T-helper 1 cell treated with Interleukin-12 subunit alpha and Interleukin-12 subunit beta and Interleukin-4 antibody, amounts not matched to agents 30 μg/mL and 1 μg/mL, for 36 hours (primary cell): Measurements from ENCODE around the gene PLEKHN1.

Experiments used
- H3K27ac Mint-ChIP-seq: one replicate; pipeline ENCODE4 v1.8.0; 2021; ENCODE audit warnings: mild to moderate bottlenecking, mixed read lengths
- H3K27me3 Mint-ChIP-seq: one replicate; pipeline ENCODE4 v1.8.0; 2021; ENCODE audit warnings: low read depth, mixed read lengths
- H3K36me3 Mint-ChIP-seq: one replicate; pipeline ENCODE4 v1.8.0; 2021; ENCODE audit warnings: low read depth, mixed read lengths
- H3K4me1 Mint-ChIP-seq: one replicate; pipeline ENCODE4 v1.8.0; 2021; ENCODE audit warnings: low read depth, mixed read lengths
- H3K4me3 Mint-ChIP-seq: one replicate; pipeline ENCODE4 v1.8.0; 2021; ENCODE audit warnings: mild to moderate bottlenecking, moderate library complexity, mixed read lengths
- H3K9me3 Mint-ChIP-seq: one replicate; pipeline ENCODE4 v1.8.0; 2021; ENCODE audit warnings: mixed read lengths

The PLEKHN1 gene

DNA sequence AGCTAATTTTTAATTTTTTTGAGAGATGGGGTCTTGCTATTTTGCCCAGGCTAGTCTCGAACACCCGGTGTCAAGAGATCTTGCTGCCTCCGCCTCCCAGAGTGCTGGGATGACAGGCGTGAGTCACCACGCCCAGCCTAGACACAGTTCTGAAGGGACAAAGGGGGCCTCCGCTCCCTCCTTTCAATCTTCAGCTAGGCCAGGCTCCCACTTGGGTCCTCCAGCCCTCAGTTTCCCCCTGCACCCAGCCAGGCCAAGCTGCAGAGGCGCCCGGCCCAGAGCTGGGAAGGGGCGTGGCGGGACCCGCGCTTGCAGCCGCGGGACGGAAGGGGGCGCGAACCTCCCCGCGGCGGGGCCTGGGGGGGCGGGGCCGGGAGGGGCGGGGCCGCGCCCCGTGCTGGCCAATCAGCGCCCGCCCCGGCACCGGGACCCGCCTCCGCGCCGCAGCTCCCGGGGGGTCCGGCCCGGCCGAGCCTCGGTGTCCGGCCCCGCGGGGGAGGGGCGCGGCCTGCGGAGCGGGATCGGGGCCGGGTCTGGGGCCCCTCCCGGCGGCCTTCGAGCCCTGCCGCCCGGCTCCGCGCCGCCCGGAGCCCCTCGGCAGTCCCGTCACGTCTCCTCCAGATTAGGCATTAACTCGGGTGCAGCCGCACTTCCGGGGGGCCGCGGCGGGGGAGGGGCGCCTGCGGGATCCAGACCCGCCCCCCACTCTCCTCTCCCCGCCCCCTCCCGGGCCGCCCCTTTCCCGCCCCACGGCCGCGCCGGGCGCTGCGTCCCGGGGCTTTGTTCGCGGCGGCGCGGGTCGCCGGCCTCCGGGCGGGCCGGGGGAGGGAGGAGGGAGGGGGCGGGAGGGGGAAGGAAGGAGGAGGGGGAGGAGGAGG is 53.1 kb downstream of the PLEKHN1 start:
- Mint-ChIP-seq H3K36me3 (peaks cover 7% of the 10 kb centered on the region), H3K27ac (peak overlapping the region; percentile 20), H3K9me3 (no peaks in the 10 kb centered on the region), H3K27me3 (peaks cover 10% of the 10 kb centered on the region), H3K4me3 (peak overlapping the region; percentile 59), H3K4me1 (peaks cover 16% of the 10 kb centered on the region)

DNA sequence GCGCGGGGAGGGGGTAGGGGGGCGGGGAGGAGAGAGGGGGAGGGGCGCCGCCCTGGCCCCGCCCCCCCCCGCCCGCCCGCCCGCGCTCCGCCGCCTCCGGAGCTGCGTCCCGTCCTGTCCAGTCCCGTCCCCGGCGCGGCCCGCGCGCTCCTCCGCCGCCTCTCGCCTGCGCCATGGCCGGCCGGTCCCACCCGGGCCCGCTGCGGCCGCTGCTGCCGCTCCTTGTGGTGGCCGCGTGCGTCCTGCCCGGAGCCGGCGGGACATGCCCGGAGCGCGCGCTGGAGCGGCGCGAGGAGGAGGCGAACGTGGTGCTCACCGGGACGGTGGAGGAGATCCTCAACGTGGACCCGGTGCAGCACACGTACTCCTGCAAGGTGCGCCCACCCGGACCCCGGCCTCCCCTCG is 53.7 kb downstream of the PLEKHN1 start, which contains the start of gene AGRN:
AGRN (plus strand) TSS at position 121 of the 405 bp plus-strand sequence; CDS start at position 174, 53 bp downstream.
- Mint-ChIP-seq H3K36me3 (peaks cover 7% of the 10 kb centered on the region), H3K27ac (peak within 1 kb of the TSS; percentile 20), H3K9me3 (no peaks in the 10 kb centered on the region), H3K4me1 (peaks cover 13% of the 10 kb centered on the region), H3K4me3 (peak within 1 kb of the TSS; percentile 60), H3K27me3 (peaks cover 10% of the 10 kb centered on the region)

DNA sequence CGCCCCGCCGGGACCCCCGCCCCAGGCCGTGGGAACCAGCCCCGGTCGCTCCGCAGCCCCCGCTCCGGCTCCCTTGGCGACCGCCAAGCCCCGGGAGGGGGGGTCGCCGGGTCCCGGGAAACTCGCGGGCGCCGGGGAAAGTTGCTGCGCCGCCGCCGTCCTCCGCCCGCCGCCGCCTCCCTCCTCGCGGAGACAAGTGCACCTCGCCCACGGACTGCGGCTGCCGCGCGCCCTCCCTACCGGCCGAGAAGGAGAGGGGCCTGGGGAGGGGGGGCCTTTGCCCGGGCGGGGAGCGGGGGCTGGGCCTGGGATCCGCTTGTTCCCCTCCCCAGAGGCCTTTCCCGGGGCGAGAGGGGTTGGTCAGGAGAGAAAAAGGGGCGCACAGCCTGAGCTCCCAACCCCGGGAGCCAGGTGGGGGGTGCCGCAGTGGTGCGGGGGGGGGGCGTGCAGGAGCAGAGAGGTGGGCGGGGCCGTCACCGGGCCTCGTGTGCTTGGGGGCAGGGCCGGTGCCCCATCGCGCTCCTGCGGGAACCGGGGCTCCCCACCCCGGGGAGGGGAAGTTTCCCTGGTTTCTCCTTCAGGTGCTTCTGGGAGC is 54.2 kb downstream of the PLEKHN1 start:
- Mint-ChIP-seq H3K27me3 (peaks cover 10% of the 10 kb centered on the region), H3K9me3 (no peaks in the 10 kb centered on the region), H3K4me1 (peaks cover 10% of the 10 kb centered on the region), H3K36me3 (peaks cover 6% of the 10 kb centered on the region), H3K27ac (no peak overlapping the region), H3K4me3 (peak overlapping the region; percentile 60)

DNA sequence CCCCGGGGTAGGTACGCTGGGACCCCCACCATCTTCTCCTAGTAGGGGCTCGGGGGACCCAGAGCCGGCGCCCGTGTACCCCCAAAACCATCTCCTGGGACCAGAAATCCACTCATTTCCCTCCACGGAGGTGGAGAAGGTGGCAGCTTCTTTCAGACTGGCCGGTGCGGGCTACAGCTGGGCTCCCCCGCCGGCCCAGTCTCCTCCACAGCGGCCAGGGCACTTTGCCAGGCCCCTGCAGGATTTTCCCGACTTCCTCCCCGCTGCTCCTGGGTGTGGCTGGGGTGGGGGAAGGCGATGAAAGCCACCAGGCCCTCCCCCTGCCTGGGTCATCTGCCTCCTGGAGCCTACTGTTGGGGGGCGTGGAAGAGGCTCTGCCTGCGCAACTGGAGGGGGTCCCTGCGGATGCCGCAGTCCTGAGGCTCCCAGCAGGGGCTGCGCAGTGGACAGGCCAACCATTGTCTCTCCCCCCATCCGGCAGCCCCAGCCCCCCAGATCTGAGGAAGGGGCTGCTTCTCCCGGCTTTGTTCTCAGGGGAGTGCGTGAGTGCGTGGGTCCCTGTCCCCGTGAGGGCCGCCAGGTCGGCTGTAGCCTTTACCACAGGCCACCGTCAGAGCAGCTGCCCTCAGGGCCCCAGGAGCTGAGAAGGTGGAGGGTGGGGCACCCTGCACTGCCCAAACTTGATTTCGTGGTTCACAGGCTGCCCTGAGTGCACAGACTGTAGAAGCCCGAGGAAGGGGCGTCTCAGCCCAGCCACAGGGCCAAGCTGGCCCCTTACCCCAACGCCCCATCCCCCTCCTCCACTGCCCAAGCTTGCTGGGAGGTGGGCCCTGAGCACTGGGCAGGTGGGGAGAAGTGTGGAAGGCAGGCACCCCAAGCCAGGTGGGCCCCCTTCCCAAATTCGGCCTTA is 55.0 kb downstream of the PLEKHN1 start:
- Mint-ChIP-seq H3K9me3 (no peaks in the 10 kb centered on the region), H3K4me3 (peak overlapping the region; percentile 60), H3K4me1 (peaks cover 10% of the 10 kb centered on the region), H3K27ac (no peak overlapping the region), H3K36me3 (peaks cover 6% of the 10 kb centered on the region), H3K27me3 (peaks cover 10% of the 10 kb centered on the region)

DNA sequence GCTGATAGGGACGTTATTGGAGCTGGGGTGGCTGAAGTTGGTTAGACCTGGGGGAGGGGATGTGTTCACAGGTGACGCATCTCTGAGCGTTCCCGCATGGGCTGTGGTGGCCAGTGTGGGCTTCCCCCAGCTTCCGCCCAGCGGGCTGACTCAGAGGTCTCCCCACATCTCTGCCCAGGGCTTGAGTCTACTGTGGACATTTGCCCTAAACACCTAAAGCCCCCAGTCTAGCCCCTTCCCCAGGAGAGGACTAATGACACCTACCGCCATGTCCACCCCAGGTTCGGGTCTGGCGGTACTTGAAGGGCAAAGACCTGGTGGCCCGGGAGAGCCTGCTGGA is 55.6 kb downstream of the PLEKHN1 start:
- Mint-ChIP-seq H3K27me3 (peaks cover 10% of the 10 kb centered on the region), H3K36me3 (peaks cover 6% of the 10 kb centered on the region), H3K27ac (no peak overlapping the region), H3K4me1 (peaks cover 10% of the 10 kb centered on the region), H3K4me3 (no peak overlapping the region), H3K9me3 (no peaks in the 10 kb centered on the region)

DNA sequence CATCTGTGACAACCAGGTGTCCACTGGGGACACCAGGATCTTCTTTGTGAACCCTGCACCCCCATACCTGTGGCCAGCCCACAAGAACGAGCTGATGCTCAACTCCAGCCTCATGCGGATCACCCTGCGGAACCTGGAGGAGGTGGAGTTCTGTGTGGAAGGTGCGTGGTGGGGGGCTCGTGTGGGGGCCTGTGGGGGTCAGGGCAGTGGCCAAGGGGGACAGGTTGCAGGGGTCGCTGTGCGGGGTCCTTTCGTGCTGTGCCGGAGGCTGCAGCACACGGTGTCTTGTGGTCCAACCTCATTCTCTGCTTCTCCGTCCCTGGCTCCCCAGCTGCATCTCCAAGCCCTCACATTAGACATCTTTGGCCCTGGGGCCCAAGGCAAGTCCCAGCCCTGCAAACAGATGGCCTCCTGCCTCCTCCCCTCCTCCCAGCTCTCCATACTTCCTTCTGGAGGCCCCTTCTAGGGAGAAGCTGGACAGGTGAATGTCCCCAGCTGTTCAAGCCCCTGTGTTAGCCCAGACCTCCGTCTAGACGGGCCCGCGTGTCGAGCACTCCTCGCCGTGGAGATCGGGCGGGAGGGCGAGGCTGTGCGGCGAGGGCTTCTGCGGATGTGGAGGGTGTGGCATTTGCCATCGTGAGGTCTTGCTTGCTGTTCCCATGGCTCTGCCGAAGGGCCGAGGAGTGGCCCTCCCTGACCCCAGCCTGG is 56.2 kb downstream of the PLEKHN1 start:
- H3K9me3 Mint-ChIP-seq: no peaks in the 10 kb centered on the region
- peaks cover 10% of the 10 kb centered on the region for H3K27me3 Mint-ChIP-seq
- H3K4me1 Mint-ChIP-seq: peaks cover 5% of the 10 kb centered on the region
- H3K4me3 Mint-ChIP-seq: peak overlapping the region; percentile 51
- H3K27ac Mint-ChIP-seq: no peak overlapping the region
- peaks cover under 1% of the 10 kb centered on the region for H3K36me3 Mint-ChIP-seq

DNA sequence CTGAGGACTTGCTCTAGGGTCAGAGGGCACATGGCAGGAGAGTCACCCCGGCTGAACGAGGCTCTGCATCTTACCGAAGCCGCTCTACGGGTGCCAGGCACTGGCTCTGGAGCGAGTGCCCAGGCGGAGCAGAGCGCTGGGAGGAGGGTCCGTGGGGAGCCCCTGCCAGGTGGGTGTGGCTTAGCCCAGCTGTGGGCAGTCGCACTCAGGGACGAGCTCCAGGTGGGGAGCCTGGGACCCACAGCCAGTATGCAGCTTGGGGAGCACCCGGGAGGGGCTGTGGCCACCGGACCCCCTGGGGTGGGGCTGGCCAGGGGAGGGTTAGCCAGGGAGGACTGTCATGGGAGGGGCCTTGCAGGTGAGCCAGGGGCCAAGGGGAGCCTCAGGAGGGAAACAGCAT is 57.4 kb downstream of the PLEKHN1 start:
- Mint-ChIP-seq H3K4me3 (no peak overlapping the region), H3K27ac (no peak overlapping the region), H3K36me3 (no peaks in the 10 kb centered on the region), H3K4me1 (peaks cover 4% of the 10 kb centered on the region), H3K9me3 (no peaks in the 10 kb centered on the region), H3K27me3 (peaks cover 10% of the 10 kb centered on the region)

DNA sequence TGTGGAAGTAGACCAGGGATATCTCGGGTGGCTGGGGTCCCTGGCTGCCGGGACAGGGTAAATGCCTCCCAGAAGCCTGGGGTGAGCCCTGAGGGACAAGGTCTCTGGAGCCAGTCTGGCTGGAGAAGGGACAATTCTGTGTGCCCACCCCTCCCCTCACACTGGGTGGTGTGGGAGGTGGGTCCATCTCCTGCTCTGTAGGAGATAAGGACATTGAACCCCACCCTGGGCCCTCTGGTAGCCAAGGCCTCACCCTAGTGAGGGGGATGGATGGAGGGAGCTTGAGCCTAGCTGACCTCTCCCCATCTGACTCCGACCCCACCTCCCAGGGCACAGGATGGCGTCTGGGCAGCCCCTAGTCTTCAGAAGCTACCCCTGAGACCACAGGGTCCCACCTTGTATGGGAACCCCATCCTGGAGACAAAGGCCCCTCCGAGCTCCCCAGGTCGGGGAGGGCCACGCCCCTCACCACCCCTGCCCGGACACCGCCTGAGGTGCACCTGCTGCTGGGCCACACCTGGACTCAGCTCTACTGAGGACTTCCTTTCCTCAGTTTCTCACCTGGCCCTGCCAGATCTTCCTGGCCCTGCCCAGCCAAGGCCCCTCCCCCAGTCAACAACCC is 58.0 kb downstream of the PLEKHN1 start:
- H3K4me1 Mint-ChIP-seq: peaks cover 4% of the 10 kb centered on the region
- no peaks in the 10 kb centered on the region for H3K9me3 Mint-ChIP-seq
- peaks cover 10% of the 10 kb centered on the region for H3K27me3 Mint-ChIP-seq
- no peak overlapping the region for H3K4me3 Mint-ChIP-seq
- no peak overlapping the region for H3K27ac Mint-ChIP-seq
- no peaks in the 10 kb centered on the region for H3K36me3 Mint-ChIP-seq

DNA sequence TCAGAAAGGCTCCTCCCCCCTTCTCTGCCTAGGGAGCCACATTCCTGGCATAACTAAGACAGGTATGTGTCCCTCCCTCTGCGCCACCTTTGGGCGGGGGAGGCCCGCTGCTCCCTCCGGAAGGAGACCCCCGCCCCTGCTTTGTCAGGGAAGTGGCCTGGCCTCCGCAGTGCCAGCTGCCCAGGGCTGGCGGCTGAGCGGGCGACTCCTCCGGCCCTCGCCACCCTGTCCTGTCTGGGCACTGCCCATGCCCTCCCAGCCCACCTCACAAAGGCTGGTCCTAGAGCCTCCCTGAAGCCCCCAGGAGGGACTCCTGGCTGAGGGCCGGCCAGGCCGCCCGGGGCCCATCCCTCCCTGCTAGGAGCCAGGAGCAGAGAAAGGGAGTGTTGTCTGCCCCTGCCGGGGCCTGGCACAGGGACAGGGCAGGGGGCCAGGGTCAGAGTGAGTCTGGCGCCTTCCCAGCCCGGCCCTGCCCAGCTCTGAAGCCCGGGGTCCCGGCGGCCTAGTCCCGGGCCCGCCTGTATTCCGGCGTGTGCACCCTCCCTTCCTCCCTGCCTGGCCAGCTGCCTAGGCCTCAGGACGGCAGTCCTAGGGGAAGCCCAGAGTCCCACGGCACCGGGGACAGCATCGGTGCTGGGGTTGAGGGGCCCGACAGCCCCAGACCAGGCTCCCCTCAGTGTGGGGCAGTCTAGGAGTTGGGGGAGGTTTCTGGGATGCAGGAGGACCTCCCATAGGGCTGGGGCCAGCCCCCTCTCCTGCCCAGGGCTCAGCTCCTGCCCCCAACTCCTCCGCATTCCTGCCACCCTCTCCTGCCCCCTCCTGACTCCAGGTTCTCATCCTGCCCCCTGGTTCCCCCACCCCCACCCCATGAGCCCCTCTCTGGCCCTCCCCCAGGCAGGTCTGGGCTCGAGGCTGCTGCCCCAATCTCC is 58.8 kb downstream of the PLEKHN1 start:
- Mint-ChIP-seq H3K4me1 (peaks cover 4% of the 10 kb centered on the region), H3K36me3 (no peaks in the 10 kb centered on the region), H3K27ac (no peak overlapping the region), H3K4me3 (no peak overlapping the region), H3K27me3 (peaks cover 10% of the 10 kb centered on the region), H3K9me3 (no peaks in the 10 kb centered on the region)
